Lower leg skin (tissue), 3 donors: ENCODE data around the gene ESCO1.

Experiments used
- CTCF ChIP-seq, 3 donors: fragments of 450-650 bp; IDR thresholded peaks; one replicate each; pipeline ENCODE4 v1.5.1; 2016; ENCODE audit warnings: antibody characterized with exemption in 3 of 3, mild to moderate bottlenecking in 3 of 3, moderate library complexity in 2 of 3
- POLR2A ChIP-seq, 2 donors: fragments of 450-650 bp; IDR thresholded peaks; one replicate each; pipeline ENCODE4 v1.6.1; 2016 to 2017; ENCODE audit warnings: antibody characterized with exemption in 2 of 2, mild to moderate bottlenecking in 1 of 2, moderate library complexity in 1 of 2

GRCh38 chr18:21490748-21491147 is 109.8 kb downstream of the ESCO1 start:
- TF ChIP-seq CTCF (IDR thresholded peaks at IDR 0.05), result no peak
- no peak for TF ChIP-seq POLR2A (IDR thresholded peaks at IDR 0.05)
